GM12878 (cell line): ENCODE data around the gene HPSE2.

Experiments
- BCL11A ChIP-seq: IDR thresholded peaks from 2 replicates; pipeline ENCODE4 v1.6.1; 2011; ENCODE audit warnings: low read depth, low read length
- BRCA1 ChIP-seq: IDR thresholded peaks from 2 replicates; pipeline ENCODE4 v1.6.1; 2011; ENCODE audit warnings: low read depth, low read length, improper control_type of control experiment
- CEBPB ChIP-seq, 2 experiments: fragments of 150-350 bp in 1 of 2; IDR thresholded peaks; 2 replicates each; pipeline ENCODE4 v1.6.1; 2012 to 2014; ENCODE audit warnings: low read depth in 2 of 2, low read length in 2 of 2, borderline replicate concordance in 1 of 2, inconsistent platforms in 1 of 2
- CHD1 ChIP-seq: IDR thresholded peaks from 2 replicates; pipeline ENCODE4 v1.6.1; 2012; ENCODE audit warnings: low read depth, low read length, improper control_type of control experiment
- CTCF ChIP-seq, 3 experiments: IDR thresholded peaks in 2 of 3; conservative IDR thresholded peaks in 1 of 3; 2 replicates each; pipeline ENCODE4 v1.5.1; 2011; ENCODE audit warnings: low read depth in 3 of 3, low read length in 3 of 3, mild to moderate bottlenecking in 3 of 3, control low read depth in 2 of 3, moderate library complexity in 2 of 3, inconsistent platforms in 1 of 3, mixed read lengths in 1 of 3; ENCODE audit not compliant: control insufficient read depth in 2 of 3, insufficient read depth in 1 of 3; ENCODE audit errors: extremely low read depth in 1 of 3
- EP300 ChIP-seq, 2 experiments: fragments of 150-350 bp in 1 of 2; IDR thresholded peaks; 2 replicates each; pipeline ENCODE4 v1.6.1; 2011 to 2012; ENCODE audit warnings: low read depth in 2 of 2, low read length in 2 of 2, borderline replicate concordance in 1 of 2, improper control_type of control experiment in 1 of 2, inconsistent platforms in 1 of 2; ENCODE audit not compliant: control insufficient read depth in 1 of 2
- EZH2 ChIP-seq: IDR thresholded peaks from 2 replicates; pipeline ENCODE4 v1.6.1; 2012; ENCODE audit warnings: low read depth, mild to moderate bottlenecking, control low read depth, inconsistent platforms, low read length, borderline replicate concordance; ENCODE audit not compliant: control insufficient read depth
- NFIC ChIP-seq: IDR thresholded peaks from 2 replicates; pipeline ENCODE4 v1.6.1; 2012; ENCODE audit warnings: low read depth, mild to moderate bottlenecking, inconsistent platforms, low read length, moderate library complexity
- PAX5 ChIP-seq: IDR thresholded peaks from 2 replicates; pipeline ENCODE4 v1.6.1; 2011; ENCODE audit warnings: low read depth, low read length, borderline replicate concordance
- POLR2A ChIP-seq: IDR thresholded peaks from 2 replicates; pipeline ENCODE4 v1.6.1; 2011; ENCODE audit warnings: low read depth, mild to moderate bottlenecking, low read length
- POLR2AphosphoS2 ChIP-seq: IDR thresholded peaks from 2 replicates; pipeline ENCODE4 v1.6.1; 2011; ENCODE audit warnings: low read depth, mild to moderate bottlenecking, low read length, improper control_type of control experiment, moderate library complexity
- POLR2AphosphoS5 ChIP-seq: IDR thresholded peaks from 2 replicates; pipeline ENCODE4 v1.6.1; 2011; ENCODE audit warnings: mild to moderate bottlenecking, low read length, inconsistent platforms
- TCF7 ChIP-seq: IDR thresholded peaks from 2 replicates; pipeline ENCODE4 v1.6.1; 2014; ENCODE audit warnings: antibody characterized with exemption, borderline replicate concordance
- TF ChIP-seq, protein P1 (sequence below): IDR thresholded peaks from 2 replicates; pipeline ENCODE4 v1.6.1; 2012; ENCODE audit warnings: mild to moderate bottlenecking, low read depth, low read length

DNA sequence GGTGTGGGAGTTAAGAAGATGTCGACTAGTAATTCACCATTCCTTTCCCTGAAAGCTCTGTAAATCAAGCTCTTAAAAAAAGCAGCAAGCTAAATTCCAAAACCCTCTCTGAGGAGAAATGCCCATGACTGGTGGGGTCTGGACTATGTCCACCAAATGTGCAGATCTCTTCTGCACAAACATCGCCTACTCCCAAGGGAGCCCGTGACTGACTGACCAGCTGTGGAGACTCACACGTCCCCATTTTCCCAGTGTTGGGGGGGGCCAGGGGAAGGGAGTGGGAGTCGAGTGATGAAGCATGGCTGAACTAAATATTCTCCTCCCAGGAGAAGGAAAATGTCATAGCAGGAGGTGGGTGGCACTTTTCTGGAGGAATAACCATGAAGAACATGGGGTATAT is 624.8 kb downstream of the HPSE2 start:
- no peak for TF ChIP-seq CEBPB (IDR thresholded peaks at IDR 0.05; ENCODE audit: borderline replicate concordance in 1 of 2, low read depth in 2 of 2, low read length in 2 of 2)
- no peak for TF ChIP-seq POLR2AphosphoS5
- TF ChIP-seq, protein P1, sequence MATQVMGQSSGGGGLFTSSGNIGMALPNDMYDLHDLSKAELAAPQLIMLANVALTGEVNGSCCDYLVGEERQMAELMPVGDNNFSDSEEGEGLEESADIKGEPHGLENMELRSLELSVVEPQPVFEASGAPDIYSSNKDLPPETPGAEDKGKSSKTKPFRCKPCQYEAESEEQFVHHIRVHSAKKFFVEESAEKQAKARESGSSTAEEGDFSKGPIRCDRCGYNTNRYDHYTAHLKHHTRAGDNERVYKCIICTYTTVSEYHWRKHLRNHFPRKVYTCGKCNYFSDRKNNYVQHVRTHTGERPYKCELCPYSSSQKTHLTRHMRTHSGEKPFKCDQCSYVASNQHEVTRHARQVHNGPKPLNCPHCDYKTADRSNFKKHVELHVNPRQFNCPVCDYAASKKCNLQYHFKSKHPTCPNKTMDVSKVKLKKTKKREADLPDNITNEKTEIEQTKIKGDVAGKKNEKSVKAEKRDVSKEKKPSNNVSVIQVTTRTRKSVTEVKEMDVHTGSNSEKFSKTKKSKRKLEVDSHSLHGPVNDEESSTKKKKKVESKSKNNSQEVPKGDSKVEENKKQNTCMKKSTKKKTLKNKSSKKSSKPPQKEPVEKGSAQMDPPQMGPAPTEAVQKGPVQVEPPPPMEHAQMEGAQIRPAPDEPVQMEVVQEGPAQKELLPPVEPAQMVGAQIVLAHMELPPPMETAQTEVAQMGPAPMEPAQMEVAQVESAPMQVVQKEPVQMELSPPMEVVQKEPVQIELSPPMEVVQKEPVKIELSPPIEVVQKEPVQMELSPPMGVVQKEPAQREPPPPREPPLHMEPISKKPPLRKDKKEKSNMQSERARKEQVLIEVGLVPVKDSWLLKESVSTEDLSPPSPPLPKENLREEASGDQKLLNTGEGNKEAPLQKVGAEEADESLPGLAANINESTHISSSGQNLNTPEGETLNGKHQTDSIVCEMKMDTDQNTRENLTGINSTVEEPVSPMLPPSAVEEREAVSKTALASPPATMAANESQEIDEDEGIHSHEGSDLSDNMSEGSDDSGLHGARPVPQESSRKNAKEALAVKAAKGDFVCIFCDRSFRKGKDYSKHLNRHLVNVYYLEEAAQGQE = no peak
- no peak for TF ChIP-seq CTCF (IDR thresholded peaks at IDR 0.05 in 2 of 3, conservative IDR thresholded peaks at IDR 0.05 in 1 of 3; ENCODE audit: control insufficient read depth in 2 of 3, extremely low read depth in 1 of 3, insufficient read depth in 1 of 3, low read depth in 3 of 3, low read length in 3 of 3)
- TF ChIP-seq PAX5 = no peak
- no peak for TF ChIP-seq POLR2A
- TF ChIP-seq TCF7 = no peak
- no peak for TF ChIP-seq CHD1
- no peak for TF ChIP-seq EP300 (IDR thresholded peaks at IDR 0.05; ENCODE audit: borderline replicate concordance in 1 of 2, control insufficient read depth in 1 of 2, low read depth in 2 of 2, low read length in 2 of 2)
- no peak for TF ChIP-seq POLR2AphosphoS2
- TF ChIP-seq NFIC = no peak
- no peak for TF ChIP-seq BRCA1
- TF ChIP-seq BCL11A = no peak
- no peak for TF ChIP-seq EZH2
